ENCODE results near the gene HECW1. TPM values are rescaled to one million over a fixed set of nuclear protein-coding genes. Genes with fewer than 3 reads are reported as not detected.

HECW1 gene
- total and polyA plus RNA-seq, 2 of the 8 experiments (the other 6 are each of a cell fraction or from before 2014, with no cell fraction given) = 2.9 to 12.7 TPM

DNA sequence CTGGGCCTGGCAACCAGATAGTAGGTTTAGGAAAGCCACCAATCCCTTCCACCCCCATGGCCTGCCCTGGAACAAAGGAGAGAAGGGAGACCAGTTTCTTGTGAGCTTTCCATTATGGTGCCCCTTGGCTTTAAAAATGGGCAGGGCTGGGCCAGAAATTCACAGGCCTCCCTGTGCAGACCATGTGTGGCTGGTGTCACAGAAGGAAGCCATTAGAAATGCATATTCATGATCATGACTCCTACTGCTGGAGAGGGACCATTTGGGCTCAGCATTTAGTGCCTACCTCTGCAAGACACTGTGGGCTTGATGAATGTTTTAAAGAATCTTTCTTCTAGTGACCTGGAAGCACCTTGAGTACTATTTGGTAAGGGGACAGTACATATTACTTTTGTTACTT is 108.3 kb downstream of the HECW1 start:
- no peak overlapping the region for H3K18ac ChIP-seq (ENCODE audit: extremely low read depth, low read length)
- DNase-seq (ENCODE audit: low read depth in 1 of 2, low spot score in 2 of 2) (no peak), FAIRE-seq (no peak)
- H3K4me1 ChIP-seq (replicated peaks in 1 of 4; ENCODE audit: control insufficient read depth in 3 of 4, insufficient read depth in 4 of 4, low read length in 3 of 4) = no peaks in the 10 kb centered on the region; a peak in 1 of 7 replicates
- H2BK120ac ChIP-seq (replicated peaks; ENCODE audit: low read depth, low read length) = no peak overlapping the region
- H4K91ac ChIP-seq (replicated peaks; ENCODE audit: insufficient read length, low read length) = no peak overlapping the region
- H3K4me2 ChIP-seq (ENCODE audit: insufficient read depth in 1 of 2, low read depth in 2 of 2, low read length in 2 of 2) = no peak overlapping the region
- no peaks in the 10 kb centered on the region for H4K20me1 ChIP-seq (replicated peaks in 1 of 2; ENCODE audit: control insufficient read depth in 1 of 2, insufficient read depth in 2 of 2, low read length in 2 of 2)
- no peaks in the 10 kb centered on the region for H3K79me1 ChIP-seq (ENCODE audit: low read depth, low read length)
- no peak overlapping the region for H2BK5ac ChIP-seq (ENCODE audit: low read depth, low read length)
- no peaks in the 10 kb centered on the region for H3K79me2 ChIP-seq (ENCODE audit: control insufficient read depth in 1 of 2, insufficient read depth in 2 of 2, low read length in 2 of 2)
- H3K9me3 ChIP-seq (ENCODE audit: insufficient read depth in 2 of 2, low read depth in 1 of 2, low read length in 1 of 2) = peaks cover 3 to 6% of the 10 kb centered on the region in 2 experiments; a peak in 3 of 4 replicates
- no peak overlapping the region for H4K8ac ChIP-seq (ENCODE audit: extremely low read depth, insufficient read depth, low read length)
- no peak overlapping the region for H2BK20ac ChIP-seq (ENCODE audit: low read length)
- H2AFZ ChIP-seq (ENCODE audit: low read length) = no peak overlapping the region
- no peak overlapping the region for H3K9ac ChIP-seq (replicated peaks in 1 of 4; ENCODE audit: extremely low read depth in 1 of 4, low read depth in 3 of 4, low read length in 3 of 4)
- H3K23ac ChIP-seq (ENCODE audit: insufficient read length) = no peak overlapping the region
- H3K36me3 ChIP-seq (ENCODE audit: control insufficient read depth in 2 of 4, insufficient read depth in 4 of 4, low read length in 3 of 4) = peaks cover 0 to 5% (median 0%) of the 10 kb centered on the region in 4 experiments; a peak in 1 of 8 replicates
- no peak overlapping the region for H2BK12ac ChIP-seq (ENCODE audit: low read depth, low read length)
- H3K56ac ChIP-seq (replicated peaks; ENCODE audit: insufficient read length, low read depth, low read length) = no peak overlapping the region
- H4K5ac ChIP-seq (ENCODE audit: insufficient read length, low read depth, low read length) = no peak overlapping the region
- no peak overlapping the region for H3K27ac ChIP-seq (ENCODE audit: low read depth, low read length)
- CTCF ChIA-PET (ENCODE audit: partially characterized antibody) = interaction anchor here (0.7 to 1.6 kb wide), 6 partner anchors 10 to 280 kb away, joined by 3 to 6 read pairs (median 4); no protein-coding TSS in a partner anchor
- no peak overlapping the region for H3K4me3 ChIP-seq (ENCODE audit: extremely low read depth in 1 of 4, insufficient read depth in 2 of 4, low read depth in 3 of 4, low read length in 4 of 4)
- H3K23me2 ChIP-seq (ENCODE audit: low read depth, low read length) = no peaks in the 10 kb centered on the region
- TF ChIP-seq HDAC2 (IDR thresholded peaks at IDR 0.05; ENCODE audit: borderline replicate concordance in 1 of 2, low read depth in 2 of 2, low read length in 2 of 2) (no peak), RNF2 (IDR thresholded peaks at IDR 0.05; ENCODE audit: borderline replicate concordance, low read depth, low read length, missing control alignments, poor library complexity, severe bottlenecking) (no peak), HDAC6 (IDR thresholded peaks at IDR 0.05; ENCODE audit: low read depth, low read length) (no peak), MAFK (IDR thresholded peaks at IDR 0.05; ENCODE audit: low read depth, low read length) (no peak), BACH1 (IDR thresholded peaks at IDR 0.05; ENCODE audit: low read length) (no peak), SUZ12 (IDR thresholded peaks at IDR 0.05; ENCODE audit: low read length) (no peak), SIN3A (conservative IDR thresholded peaks at IDR 0.05 in 1 of 2, IDR thresholded peaks at IDR 0.05 in 1 of 2; ENCODE audit: low read depth in 1 of 2, low read length in 2 of 2) (no peak), GTF2F1 (IDR thresholded peaks at IDR 0.05; ENCODE audit: borderline replicate concordance, low read depth, low read length) (no peak), KDM1A (IDR thresholded peaks at IDR 0.05; ENCODE audit: borderline replicate concordance, low read length) (no peak), FOSL1 (IDR thresholded peaks at IDR 0.05; ENCODE audit: insufficient read depth, low read depth, low read length) (no peak)
- TF ChIP-seq, protein P1, sequence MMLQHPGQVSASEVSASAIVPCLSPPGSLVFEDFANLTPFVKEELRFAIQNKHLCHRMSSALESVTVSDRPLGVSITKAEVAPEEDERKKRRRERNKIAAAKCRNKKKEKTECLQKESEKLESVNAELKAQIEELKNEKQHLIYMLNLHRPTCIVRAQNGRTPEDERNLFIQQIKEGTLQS (IDR thresholded peaks at IDR 0.05; ENCODE audit: insufficient read depth, low read depth, low read length) = no peak
- peak overlapping the region; percentile 19; the same call in 1 of the 2 replicates for H2BK15ac ChIP-seq (ENCODE audit: low read length)
- no peak overlapping the region for H3K4ac ChIP-seq (replicated peaks; ENCODE audit: insufficient read length, low read depth, low read length)
- no peak overlapping the region for H2AK5ac ChIP-seq (ENCODE audit: low read depth, low read length)
- no peak overlapping the region for H3K14ac ChIP-seq (ENCODE audit: insufficient read length)
- POLR2A ChIA-PET (ENCODE audit: partially characterized antibody) = no interaction called here
- no peaks in the 10 kb centered on the region for H3K27me3 ChIP-seq (replicated peaks in 1 of 4; ENCODE audit: control insufficient read depth in 3 of 4, extremely low read depth in 1 of 4, insufficient read depth in 3 of 4, low read length in 3 of 4)

Measured in H1 (cell line).